Measurements from ENCODE around the gene VWF.
"Not testable (repeated sequence)": the region's sequence is repeated elsewhere in the genome, so short reads cannot be mapped to it uniquely, and the experiment has no call there.

DNA sequence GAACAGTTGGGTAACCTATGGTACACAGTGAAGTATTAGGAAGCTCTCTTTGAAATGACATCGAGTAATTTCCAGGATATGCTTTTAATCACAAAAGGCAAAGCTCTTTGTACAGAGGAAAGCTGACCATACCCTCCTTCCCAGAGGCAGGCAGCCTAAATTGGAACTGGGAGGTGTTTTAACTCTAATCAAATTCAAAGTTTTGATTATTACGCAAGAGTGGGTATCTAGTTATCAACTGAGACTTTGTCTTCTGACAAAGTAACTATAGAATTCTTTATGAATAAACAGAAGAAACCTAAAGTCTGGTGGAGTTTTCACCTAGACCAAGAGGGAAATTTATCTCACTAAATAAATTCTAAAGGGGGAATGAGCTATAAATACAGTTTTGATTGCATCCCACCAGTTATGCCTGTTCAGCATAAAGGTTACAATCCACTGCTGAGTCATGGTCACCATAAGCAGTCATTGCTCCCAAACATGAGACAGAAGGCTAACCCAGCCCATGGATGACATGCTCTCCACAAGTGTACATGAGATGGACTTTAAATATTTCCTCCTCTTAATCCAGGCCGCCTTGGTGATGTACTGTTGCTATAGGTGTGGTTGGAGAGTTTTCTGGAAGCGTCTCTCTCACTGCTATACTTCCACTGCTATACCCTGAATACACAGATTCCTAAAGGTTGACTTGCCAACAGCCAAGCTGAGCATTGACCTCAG is 113.7 kb downstream of the VWF start:
- TF ChIP-seq ZNF274 (IDR thresholded peaks at IDR 0.05; ENCODE audit: low read depth, low read length); YY1 (IDR thresholded peaks at IDR 0.05; ENCODE audit: insufficient read depth, insufficient read length): not testable (repeated sequence)
